ENCODE data around the gene TTC33. TPM values are rescaled to one million over a fixed set of nuclear protein-coding genes. Genes with fewer than 3 reads are reported as not detected.

Gene TTC33
- total RNA-seq, 4 donors from 2014 or later: 18.8 to 123 (median 39.7) TPM

- intact Hi-C loops (cut with DNase I; ENCODE audit: low total_unique reads): no loop called here
- Histone ChIP-seq H3K4me1 (no peaks in the 10 kb centered on the region), H3K36me3 (no peaks in the 10 kb centered on the region), H3K27ac (no peak overlapping the region), H3K9me3 (no peaks in the 10 kb centered on the region), H3K27me3 (no peaks in the 10 kb centered on the region), H3K4me3 (no peak overlapping the region)
- DNase-seq: no peak
- no peak for TF ChIP-seq CTCF (IDR thresholded peaks at IDR 0.05)
- TF ChIP-seq POLR2A (IDR thresholded peaks at IDR 0.05): no peak
Observed at GRCh38 chr5:40607202-40607601, 148.6 kb downstream of the TTC33 start.

- Histone ChIP-seq H3K27me3 (no peaks in the 10 kb centered on the region), H3K36me3 (no peaks in the 10 kb centered on the region), H3K4me3 (no peak overlapping the region), H3K4me1 (no peaks in the 10 kb centered on the region), H3K27ac (no peak overlapping the region), H3K9me3 (no peaks in the 10 kb centered on the region)
- DNase-seq: no peak
- intact Hi-C loops (cut with DNase I; ENCODE audit: low total_unique reads): no loop called here
- TF ChIP-seq POLR2A (IDR thresholded peaks at IDR 0.05) (no peak), CTCF (IDR thresholded peaks at IDR 0.05) (no peak)
Observed at GRCh38 chr5:40606077-40606765, 149.5 kb downstream of the TTC33 start.

- no peak overlapping the region for H3K4me3 ChIP-seq
- no peaks in the 10 kb centered on the region for H3K4me1 ChIP-seq
- no peaks in the 10 kb centered on the region for H3K27me3 ChIP-seq
- no peak for TF ChIP-seq CTCF (IDR thresholded peaks at IDR 0.05)
- TF ChIP-seq POLR2A (IDR thresholded peaks at IDR 0.05): no peak
- H3K9me3 ChIP-seq: no peaks in the 10 kb centered on the region
- no peak for DNase-seq
- H3K36me3 ChIP-seq: no peaks in the 10 kb centered on the region
- H3K27ac ChIP-seq: no peak overlapping the region
- intact Hi-C loops (cut with DNase I; ENCODE audit: low total_unique reads): no loop called here
Observed at GRCh38 chr5:40605295-40605958, 150.3 kb downstream of the TTC33 start.

- no peak for DNase-seq
- no peak overlapping the region for H3K4me3 ChIP-seq
- no peaks in the 10 kb centered on the region for H3K9me3 ChIP-seq
Observed at GRCh38 chr5:40603378-40603777, 152.4 kb downstream of the TTC33 start.

More at GRCh38 chr5:40603378-40603777, 152.4 kb downstream of the TTC33 start:
- Histone ChIP-seq H3K4me1 (no peaks in the 10 kb centered on the region), H3K27ac (no peak overlapping the region), H3K36me3 (no peaks in the 10 kb centered on the region), H3K27me3 (no peaks in the 10 kb centered on the region)
- TF ChIP-seq CTCF (IDR thresholded peaks at IDR 0.05) (no peak), POLR2A (IDR thresholded peaks at IDR 0.05) (no peak)
- intact Hi-C loops (cut with DNase I; ENCODE audit: low total_unique reads): no loop called here
